GM19099 (cell line): ENCODE results near the gene SCYL2.

Source experiments
- POLR2A ChIP-seq: IDR thresholded peaks from 3 replicates; pipeline ENCODE4 v1.6.1; 2011; ENCODE audit warnings: low read depth; ENCODE audit not compliant: insufficient read length; ENCODE audit errors: extremely low read depth

The SCYL2 gene

DNA sequence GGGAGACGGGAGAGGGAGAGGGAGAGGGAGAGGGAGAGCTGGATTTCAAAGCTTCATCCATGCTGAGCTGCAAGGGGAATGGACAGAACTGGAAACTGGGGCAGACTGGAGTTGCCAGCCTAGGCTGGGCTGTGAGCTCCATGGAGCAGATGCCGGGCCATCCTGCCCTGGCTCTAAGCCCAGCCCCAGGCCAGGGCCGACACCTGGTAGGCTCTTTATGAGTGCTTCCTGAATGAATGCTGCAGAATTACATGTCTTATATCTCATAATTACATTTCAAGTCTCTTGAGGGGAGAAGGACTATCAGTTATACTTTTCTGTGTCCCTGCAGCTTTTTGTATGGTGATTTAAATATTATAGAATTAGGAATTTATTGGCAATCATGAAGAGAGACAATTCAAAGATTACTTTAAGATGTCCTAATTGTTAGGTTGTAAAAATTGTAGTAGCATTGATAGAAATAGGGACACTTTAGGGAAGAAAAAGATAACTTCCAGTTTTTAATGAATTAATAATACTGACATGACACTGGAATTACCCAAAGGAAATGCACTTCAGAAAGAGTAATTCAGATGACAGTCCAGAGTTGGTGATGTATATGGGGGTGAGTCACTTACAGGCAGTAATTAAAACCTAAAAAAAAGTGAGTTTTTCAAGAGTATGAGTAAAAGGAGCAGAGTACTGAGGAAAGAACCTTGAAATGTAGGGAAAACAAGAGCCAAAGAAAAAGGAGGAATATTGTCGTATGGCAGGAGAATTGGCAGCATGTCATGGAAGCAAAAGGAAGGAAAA lies 29.0 kb downstream of the SCYL2 start:
- TF ChIP-seq POLR2A: no peak

DNA sequence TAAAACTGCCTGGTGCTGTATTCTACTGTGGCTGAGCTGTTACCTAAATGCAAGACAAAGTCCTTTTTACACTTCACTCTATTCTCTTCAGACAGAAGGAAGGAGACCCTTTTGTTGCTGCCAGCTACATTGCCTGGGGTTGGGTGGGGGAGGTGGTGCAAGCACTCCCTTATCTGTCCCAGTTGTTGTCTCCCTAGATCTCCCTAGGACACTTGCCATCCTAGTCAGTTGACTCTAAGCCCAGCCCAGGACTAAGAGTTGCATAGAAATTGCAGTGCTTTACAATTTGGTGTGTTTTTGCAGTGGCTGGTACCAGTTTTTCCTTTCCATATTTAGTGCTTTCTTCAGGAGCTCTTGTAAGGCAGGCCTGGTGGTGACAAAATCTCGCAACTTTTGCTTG lies 35.1 kb downstream of the SCYL2 start:
- no peak for TF ChIP-seq POLR2A

DNA sequence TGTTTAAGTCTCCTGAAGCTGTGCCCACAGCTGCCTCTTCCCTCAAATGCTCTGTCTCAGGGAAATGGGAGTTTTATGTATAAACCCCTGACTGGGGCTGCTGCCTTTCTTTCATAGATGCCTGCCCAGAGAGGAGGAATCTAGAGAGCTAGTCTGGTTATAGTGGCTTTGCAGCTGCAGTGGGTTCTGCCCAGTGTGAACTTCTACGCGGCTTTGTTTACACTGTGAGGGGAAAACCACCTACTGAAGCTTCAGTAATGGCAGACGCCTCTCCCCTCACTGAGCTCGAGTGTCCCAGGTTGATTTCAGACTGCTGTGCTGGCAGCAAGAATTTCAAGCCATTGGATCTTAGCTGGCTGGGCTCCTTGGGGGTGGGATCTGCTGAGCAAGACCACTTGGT lies 36.9 kb downstream of the SCYL2 start:
- no peak for TF ChIP-seq POLR2A

DNA sequence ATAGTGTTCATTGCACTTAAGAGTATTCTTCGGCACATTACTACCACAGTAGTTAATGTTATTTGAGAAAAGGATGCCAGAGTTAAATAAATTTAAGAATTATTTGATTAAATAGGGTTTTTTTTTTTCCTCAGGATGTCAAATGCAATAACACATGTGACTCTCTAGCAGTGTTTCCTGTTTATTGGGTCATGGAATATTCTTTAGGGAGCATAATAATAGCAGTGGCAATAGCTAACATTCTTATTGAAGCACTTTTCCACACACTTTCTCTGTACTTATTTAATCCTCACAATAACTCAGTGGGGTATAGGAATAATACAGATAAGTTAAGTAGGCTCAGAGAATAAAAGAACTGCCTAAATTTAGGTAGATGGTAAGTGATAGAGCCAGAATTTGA lies 44.3 kb downstream of the SCYL2 start:
- no peak for TF ChIP-seq POLR2A

DNA sequence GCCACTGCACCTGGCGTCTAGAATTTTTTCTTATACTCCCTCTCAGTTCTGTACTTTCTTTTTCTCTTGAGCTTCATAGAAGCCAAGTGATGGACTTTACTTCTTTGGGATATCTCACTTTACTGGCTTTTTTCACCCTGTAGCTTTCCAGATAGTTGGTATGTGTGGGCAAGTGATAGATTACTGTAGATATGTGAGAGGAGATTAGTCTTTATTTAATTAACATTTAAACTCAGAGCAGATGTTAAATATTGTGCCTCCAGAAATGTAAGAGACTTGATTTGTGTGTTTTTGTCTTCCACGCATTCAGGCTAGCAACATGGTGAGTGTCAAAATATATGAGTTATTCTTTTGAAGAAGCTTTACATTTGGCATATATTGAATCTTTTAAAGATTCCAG lies 50.4 kb downstream of the SCYL2 start:
- no peak for TF ChIP-seq POLR2A

DNA sequence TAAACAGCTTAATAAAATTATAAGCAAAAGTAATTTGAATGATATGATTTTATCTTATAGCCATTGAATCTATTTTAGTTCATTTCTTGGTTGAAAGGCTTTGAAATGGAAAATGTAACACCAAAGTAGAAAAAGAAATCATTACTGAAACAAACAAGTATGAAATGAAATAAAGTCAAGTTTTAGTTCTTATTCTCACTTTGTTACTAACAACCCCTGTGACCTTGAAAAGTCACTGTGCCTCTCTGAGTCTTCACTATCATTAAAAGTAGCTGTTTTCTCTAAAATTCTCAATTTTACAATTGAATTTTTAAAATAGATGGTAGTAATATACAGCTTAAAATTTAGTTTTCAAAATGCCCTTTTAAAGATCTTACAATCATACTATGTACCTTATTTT lies 57.5 kb downstream of the SCYL2 start:
- TF ChIP-seq POLR2A: no peak

DNA sequence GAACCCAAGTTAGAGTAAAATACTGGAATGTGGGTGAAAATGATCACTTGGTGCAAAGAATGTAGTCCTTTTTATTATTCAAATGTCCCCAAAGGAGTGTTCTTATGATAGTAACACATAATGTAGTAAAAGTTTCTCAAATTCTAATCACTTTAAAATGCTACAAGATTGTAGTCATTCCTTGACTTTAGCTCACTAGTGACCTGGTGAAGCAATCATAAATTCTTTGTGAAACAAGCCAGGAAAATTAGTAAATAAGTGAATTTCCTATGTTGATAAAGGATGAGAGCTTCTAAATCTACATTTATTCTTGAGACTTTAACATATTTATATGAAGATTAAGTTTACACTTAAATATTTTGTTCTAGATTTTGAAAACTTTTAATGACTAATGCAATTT lies 59.2 kb downstream of the SCYL2 start:
- no peak for TF ChIP-seq POLR2A

DNA sequence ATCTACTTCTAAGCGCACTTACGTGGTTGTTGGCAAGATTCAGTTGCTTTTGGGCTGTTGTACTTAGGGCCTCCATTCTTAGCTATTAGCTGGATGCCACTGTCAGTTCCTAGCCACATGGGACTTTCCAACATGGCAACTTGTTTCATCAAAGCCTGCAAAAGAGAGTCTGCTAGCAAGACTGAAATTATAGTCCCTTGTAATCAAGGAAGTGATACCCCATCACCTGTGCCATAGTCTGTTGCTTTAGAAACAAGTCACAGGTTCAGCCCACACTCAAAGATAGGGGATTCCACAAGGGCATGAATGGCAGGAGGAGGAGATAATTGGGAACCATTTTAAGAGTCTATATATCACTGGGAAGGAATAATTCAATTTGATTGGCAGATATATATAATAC lies 62.8 kb downstream of the SCYL2 start:
- no peak for TF ChIP-seq POLR2A

DNA sequence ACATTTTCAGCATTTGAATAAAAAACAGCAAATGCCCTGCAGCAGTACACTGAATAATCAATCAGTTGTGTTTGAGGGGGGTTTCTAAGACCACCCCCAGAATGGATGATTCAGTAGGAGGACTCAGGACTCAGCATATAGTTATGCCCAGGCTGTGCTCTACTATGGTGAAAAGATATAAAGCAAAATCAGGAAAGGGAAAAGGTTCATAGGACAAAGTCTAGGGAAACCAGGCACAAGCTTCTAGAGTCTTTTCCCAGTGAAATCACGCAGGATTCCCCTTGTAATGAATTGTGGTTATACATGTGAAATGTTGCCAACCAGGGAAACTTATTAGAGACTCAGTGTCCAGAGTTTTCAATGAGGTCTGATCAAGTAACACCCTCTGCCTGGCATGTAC lies 64.9 kb downstream of the SCYL2 start:
- no peak for TF ChIP-seq POLR2A

DNA sequence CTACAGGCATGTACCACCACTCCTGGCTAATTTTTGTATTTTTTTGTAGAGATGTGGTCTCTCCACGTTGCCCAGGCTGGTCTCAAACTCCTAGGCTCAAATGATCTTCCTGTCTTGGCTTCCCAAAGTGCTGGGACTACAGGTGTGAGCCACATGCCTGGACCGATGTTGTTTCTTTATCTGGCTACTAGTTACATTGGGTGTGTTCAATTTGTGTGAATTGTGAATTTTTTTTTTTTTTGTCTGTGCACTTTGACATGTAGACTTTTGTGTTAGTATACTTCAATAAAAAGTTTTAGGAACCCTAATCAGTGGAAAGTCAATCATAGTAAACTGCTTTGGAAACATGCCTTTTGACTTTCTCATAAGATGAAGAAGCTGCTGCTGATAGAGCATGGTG lies 65.9 kb downstream of the SCYL2 start:
- no peak for TF ChIP-seq POLR2A

DNA sequence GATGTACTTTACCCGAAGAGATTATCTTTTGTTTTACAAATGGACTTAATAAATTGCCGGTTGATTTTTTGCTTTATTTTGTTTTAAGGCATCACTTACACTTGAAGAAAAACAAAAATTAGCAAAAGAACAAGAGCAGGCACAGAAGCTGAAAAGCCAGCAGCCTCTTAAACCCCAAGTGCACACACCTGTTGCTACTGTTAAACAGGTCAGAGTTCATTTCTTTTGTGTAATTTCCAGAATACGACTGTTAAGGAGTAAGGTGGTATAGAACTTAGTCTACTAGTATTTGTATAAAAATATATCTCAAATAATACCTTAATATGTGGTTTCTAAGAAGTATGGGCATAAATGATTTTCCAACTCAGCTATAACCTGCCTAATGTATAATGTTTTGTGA lies 70.3 kb downstream of the SCYL2 start:
- no peak for TF ChIP-seq POLR2A

DNA sequence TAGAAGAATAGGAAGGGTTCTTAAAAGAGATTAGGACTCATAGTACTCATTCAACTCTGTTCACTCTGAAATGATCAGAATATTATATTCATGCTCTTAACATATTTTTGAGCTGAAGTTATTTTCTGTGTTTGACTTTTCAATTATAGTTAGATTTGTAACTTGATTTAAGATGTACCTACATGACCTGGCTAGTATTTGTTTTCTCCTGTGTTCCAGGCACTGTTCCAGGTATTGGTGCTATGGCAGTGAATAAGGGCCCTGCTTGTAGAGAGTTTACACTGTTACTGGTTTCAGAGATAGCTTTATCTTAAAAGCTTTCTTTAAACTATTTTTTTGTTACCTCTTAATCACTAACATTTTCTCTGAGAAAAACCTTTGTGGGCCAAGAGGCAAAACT lies 70.8 kb downstream of the SCYL2 start:
- TF ChIP-seq POLR2A: no peak

DNA sequence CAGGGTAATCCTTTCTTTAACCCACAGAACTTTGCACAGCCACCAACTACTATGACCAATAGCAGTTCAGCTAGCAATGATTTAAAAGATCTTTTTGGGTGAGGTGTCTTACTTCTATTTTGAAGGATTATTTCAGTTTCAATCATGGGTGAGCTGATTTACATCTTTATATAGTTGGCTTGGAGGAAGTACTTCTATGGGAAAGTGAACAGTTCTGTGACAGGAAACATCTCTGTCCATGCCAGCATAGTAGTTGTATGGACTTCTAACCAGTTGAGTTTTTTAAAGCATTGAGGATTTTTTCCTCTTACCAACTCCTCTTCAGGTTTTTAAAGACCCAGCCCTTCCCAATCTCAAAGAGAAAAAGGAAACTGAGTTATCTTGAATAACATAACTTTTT lies 72.1 kb downstream of the SCYL2 start:
- no peak for TF ChIP-seq POLR2A

DNA sequence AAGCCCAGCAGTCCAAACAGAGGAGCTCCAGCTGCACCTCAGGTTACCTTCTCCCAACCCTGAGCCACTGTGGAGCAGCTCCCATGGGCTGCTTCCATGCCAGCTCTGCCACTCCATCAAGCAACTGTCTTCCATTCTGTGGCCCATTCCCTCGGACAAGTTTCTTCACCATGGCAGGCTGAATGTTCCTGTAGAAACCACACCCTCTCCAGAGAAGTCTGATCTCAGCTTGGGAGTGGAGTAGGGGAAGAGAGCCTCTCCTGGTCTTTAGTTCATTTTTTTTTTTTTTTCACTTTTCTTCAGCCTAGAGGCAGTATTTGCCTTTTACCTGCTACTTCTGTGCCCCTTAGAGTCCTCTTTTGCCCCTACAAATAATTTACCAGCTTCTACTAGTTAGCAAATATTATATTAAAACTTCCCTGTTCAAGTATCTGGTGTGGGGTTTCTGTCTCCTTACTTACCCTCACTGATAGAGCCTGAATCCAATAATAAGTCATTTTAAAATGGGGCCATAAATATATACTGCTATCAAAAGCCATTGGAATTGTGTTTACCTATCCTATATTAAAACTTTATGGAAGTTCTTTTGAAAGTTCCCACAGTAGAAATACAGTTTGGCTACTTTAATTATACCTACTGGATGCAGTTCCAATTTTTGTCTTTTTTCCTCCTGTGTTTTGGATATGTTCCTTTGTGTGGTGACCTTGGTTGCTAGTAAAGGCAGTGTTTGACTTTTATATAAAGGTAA lies 78.2 kb downstream of the SCYL2 start:
- no peak for TF ChIP-seq POLR2A

DNA sequence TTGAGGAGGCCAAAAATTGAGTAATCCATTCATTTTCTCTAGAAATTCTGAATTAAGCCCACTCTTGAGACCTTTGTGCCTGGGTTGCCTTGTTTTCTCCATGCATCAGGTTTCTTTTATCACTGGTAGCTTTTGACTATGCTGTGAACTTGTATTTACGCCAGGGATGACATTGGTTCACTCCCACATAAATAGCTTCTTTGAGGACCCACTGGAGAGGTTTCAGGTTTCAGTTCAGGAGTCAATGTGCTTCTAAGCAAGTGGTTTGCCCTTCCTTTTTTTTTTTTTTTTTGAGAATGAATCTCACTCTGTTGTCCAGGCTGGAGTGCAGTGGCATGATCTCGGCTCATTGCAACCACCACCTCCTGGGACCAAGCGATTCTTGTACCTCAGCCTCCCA lies 79.7 kb downstream of the SCYL2 start:
- TF ChIP-seq POLR2A: no peak

DNA sequence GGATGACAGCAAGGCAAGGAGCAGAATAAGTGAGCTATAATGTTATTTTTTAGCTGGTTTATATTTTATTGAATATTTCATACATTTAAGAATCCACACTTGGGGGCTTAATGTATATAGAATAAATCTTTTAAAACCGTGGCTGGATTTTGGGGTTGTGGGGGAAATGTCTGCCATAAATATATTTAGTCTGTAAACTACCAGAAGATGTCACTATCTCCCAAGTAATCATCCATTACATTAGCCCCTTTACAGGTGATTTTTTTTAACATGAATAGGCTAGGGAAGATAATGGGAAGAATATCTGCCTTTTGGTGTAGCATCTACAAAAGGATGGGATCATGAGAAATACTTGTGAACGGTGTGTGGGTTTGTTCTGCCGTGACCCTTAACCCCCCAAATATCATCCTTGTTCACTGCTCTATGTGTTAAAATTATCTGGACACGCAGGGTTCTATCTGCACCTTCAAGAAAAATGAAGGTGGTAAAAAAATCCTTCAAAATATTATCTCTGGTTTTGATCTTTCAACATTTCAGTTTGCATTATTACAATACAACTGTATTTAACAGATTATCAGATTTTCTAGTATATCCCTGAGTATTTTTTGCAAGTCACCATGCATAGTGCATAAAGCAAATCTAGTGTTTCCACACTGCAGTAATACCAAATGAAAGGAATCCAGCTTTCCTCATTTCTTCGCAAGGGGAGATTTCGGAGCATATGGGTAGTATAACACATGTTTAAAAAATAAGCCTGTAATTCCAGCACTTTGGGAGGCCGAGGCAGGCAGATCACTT lies 81.9 kb downstream of the SCYL2 start:
- TF ChIP-seq POLR2A: no peak

DNA sequence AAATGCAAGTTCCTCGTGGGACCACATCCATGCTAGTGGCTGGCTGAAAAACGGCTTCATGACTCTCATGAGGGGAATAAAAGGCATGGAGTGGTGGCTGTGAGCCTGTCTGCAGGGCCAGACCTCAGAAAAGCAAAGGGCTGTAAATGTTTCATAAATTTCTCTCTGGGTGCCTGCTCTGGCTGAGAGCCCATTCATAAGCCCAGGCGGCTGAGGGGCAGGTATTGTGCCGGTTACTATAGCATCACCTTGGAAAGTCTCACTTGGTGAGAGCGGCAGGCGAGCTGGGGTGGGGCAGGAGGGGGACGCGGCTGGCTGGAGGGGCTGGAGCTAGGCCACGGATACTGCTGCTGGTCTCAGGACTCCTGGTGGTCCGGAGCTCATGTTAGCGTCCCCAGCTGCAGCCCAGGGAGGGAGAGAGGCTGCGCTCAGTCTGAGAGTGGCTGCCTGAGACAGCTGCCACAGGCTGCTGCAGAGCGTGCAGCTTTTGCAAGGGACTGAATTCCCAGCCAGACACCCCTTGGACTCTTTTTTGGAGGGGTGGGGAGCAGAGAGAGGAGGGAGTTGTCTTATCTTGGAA lies 89.8 kb downstream of the SCYL2 start, which contains the start of gene SLC17A8:
SLC17A8 (plus strand) TSS at position 431 of the 580 bp plus-strand sequence. CDS start 318 bp downstream, outside the sequence.
- TF ChIP-seq POLR2A: no peak
